Stimulated activated CD4-positive, alpha-beta T cell treated with anti-CD3 and anti-CD28 coated beads, Interleukin-4, amount 100 ng/mL, for 1 hour (primary cell): ENCODE measurements around the gene KXD1.
A peak's percentile ranks its signal among the peaks of the same experiment; 100 is the strongest.
"Not testable (repeated sequence)": the region's sequence is repeated elsewhere in the genome, so short reads cannot be mapped to it uniquely, and the experiment has no call there.

Source experiments
- DNase-seq: peaks from one replicate; pipeline ENCODE4 v3.0.0-alpha.2; 2020

The KXD1 gene

DNA sequence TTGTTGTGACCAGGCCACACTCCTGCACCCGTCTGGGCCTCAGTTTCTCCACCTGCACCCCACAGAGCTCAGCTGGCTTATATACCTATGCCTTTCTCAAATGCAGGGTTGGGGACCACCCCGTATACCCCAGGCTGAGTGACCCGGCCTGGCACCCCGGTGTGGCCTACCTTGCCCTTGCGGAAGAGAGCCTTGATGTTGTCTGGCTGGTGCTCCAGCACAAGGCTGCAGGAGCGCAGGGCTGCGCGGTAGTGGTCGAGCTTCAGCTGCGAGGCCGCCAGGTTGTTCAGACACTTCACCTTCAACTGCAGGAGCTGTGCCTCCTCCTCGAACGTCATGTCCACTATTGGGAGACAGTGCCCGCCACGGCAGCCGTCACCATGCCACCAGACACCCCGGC lies 20.2 kb upstream of the KXD1 start:
- DNase-seq = no peak

DNA sequence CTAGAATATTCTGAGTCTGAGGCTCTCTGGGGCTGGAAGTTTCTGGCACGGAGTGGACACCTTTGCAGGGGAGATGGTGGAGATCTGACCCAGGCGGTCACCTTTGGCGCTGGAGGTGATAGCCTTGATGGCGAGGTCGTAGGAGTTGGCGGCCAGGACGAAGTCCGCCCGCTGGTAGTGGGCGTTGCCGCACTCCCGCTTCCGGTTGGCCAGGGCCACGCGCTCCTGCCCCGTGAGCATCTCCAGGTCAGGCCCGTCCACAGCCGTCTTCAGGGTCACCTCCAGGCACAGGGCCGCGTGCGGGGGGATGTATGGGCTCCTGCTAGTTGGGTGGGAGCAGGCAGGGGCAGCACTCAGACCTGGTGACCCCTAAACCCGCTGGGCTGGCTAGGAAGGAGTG lies 19.6 kb upstream of the KXD1 start:
- no peak for DNase-seq

DNA sequence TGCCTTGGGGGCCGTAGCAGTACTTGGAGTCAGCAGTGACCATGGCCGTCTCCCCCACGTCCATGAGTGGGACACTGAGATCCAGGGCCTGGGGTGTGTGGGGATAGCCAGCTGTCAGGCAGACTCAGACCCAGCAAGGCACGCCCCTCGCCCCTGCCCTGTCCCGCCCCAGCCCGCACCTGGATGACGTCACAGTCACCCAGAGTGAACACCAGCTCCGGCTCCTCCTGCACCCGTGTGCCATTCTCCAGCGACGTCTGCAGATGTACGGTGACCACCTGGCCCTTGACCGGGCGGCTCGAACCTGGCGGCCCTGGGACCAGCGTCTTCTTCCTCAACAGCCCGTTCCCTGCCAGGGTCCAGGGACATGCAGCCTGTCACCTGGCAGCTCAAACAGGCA lies 18.3 kb upstream of the KXD1 start:
- no peak for DNase-seq

- DNase-seq = not testable (repeated sequence)
These were observed 17.5 kb upstream of the KXD1 start for GRCh38 chr19:18540200-18540599.

- peak; percentile 10 for DNase-seq
These were observed 16.2 kb upstream of the KXD1 start for GRCh38 chr19:18541258-18541991.

GRCh38 chr19:18541992-18542940 lies 15.4 kb upstream of the KXD1 start:
- no peak for DNase-seq

GRCh38 chr19:18542941-18543813 lies 14.5 kb upstream of the KXD1 start, which contains the start of gene FKBP8:
Gene FKBP8, minus strand, starts transcription at chr19:18543573. Its CDS starts 1,603 bp downstream, at chr19:18541970.
- DNase-seq = peak; percentile 96

- peak; percentile 61 for DNase-seq
These were observed 13.7 kb upstream of the KXD1 start for GRCh38 chr19:18543814-18544475.

- DNase-seq = no peak
These were observed 6.0 kb upstream of the KXD1 start for GRCh38 chr19:18551631-18552030.

- peak; percentile 26 for DNase-seq
These were observed 509 bp downstream of the KXD1 start for GRCh38 chr19:18558202-18558555.

DNA sequence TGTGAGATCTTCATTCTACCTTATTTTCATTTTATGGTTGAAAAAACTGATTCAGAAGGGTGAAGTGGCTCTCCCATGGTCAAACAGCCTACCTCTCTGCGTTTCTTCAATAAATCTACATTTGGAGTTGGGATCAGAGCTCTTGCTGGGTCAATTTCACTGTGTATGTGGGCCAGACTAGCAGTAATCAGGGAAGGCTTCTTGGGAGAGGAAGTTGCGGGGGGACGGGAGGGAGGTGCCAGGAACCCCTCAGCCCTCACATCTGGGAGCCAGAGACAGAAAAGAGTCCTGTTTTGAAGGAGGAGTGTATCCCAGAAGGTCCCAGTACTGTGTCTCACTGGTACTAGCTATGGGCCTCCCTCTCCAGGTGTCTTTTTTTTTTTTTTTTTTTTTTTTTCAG lies 934 bp downstream of the KXD1 start:
- no peak for DNase-seq

GRCh38 chr19:18559685-18560084 lies 2.0 kb downstream of the KXD1 start:
- no peak for DNase-seq

DNA sequence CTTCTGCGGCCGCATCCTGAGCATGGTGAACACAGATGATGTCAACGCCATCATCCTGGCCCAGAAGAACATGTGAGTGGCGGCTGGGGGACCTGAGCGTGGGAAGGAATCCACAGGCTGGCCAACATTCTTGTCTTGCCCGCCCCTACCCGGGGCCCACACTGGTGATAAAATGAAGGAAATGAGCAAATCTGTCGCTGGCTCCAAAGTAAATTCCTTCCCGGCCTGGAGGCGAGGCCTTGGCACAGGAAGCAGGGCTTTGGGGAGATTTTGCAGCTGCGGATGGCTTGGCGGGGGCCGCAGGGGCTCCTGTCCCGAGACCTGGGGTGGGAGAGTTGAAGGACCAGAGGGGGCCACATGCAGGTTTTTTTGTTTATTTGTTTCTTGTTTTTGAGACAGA lies 4.4 kb downstream of the KXD1 start:
- DNase-seq = no peak

- DNase-seq = no peak
These were observed 9.3 kb downstream of the KXD1 start for GRCh38 chr19:18566953-18567352.

GRCh38 chr19:18568367-18568766 lies 10.7 kb downstream of the KXD1 start:
- DNase-seq = no peak

GRCh38 chr19:18571564-18572344 lies 14.1 kb downstream of the KXD1 start, which contains the start of gene UBA52:
Gene UBA52, plus strand, starts transcription at chr19:18571857. Its CDS starts 1,444 bp downstream, at chr19:18573301.
- peak; percentile 99 for DNase-seq

- DNase-seq = no peak
These were observed 17.1 kb downstream of the KXD1 start for GRCh38 chr19:18574691-18575291.

- no peak for DNase-seq
These were observed 18.7 kb downstream of the KXD1 start for GRCh38 chr19:18576383-18576782.

DNA sequence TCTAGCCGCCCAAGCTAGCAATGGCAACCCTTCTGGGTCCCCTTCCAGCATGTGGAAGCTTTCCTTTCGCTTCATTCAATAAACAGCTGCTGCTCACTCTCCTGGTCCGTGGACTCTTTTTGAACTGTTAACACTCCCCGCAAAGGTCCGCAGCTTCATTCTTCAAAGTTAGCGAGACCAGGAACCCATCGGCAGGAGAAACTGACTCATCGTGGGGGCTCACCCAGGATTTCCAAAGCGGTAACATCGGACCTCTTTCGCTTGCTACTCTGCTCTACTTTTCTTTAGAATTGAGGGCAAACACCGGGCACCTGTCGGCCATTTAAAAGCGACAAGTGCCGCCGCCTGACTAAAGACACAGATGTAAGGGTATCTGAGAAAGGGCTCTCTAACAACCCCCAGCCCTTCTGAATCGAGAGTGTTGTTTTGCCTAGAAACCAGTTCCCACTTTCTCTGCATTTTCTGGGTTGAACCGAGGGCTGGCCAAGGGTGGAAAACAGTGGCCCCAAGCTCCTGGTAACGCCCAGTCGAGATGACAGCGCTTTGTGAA lies 19.8 kb downstream of the KXD1 start:
- no peak for DNase-seq

GRCh38 chr19:18580311-18580710 lies 22.6 kb downstream of the KXD1 start:
- no peak for DNase-seq

DNA sequence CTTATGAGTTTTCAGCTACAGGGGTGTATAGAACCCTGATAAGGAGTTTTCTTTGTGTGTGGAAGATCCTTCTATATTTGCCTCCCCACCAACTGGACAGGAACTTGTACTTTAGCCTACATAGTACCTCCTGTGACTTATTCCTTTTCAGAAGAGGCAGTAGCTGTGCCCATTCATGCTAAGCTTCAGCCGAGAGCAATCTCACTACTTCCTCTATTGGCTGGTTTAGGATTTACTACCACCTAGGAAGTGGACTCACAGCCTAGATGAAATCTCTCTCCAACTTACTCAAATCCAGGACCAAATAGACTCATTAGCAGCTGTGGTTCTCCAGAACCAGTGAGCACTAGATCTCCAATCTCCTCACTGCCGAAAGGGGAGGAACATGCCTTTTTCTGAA lies 28.6 kb downstream of the KXD1 start:
- DNase-seq = no peak
